ENCODE results near the gene OBP2A. TPM values are rescaled to one million over a fixed set of nuclear protein-coding genes. Genes with fewer than 3 reads are reported as not detected.

The OBP2A gene
- polyA plus RNA-seq, 1 experiment = not detected

GRCh38 chr9:135579889-135580660 is 34.1 kb downstream of the OBP2A start:
- Histone ChIP-seq H3K27ac (ENCODE audit: low read depth, low read length) (no peak overlapping the region), H3K9me3 (ENCODE audit: control insufficient read depth, insufficient read depth, low read length) (peaks cover 22% of the 10 kb centered on the region; the same call in 1 of the 2 replicates), H3K27me3 (ENCODE audit: control insufficient read depth, insufficient read depth, low read length) (no peaks in the 10 kb centered on the region), H3K4me3 (ENCODE audit: low read depth, low read length) (no peak overlapping the region)
- ChIA-PET POLR2A (no interaction called here), CTCF (no interaction called here)
- no peak for TF ChIP-seq CTCF (IDR thresholded peaks at IDR 0.05; ENCODE audit: low read depth, low read length)
- DNase-seq (ENCODE audit: low read depth, low spot score) = no peak

- DNase-seq (ENCODE audit: low read depth, low spot score) = no peak
- TF ChIP-seq CTCF (IDR thresholded peaks at IDR 0.05; ENCODE audit: low read depth, low read length) = no peak
- H3K27me3 ChIP-seq (ENCODE audit: control insufficient read depth, insufficient read depth, low read length) = no peaks in the 10 kb centered on the region
- peaks cover 19% of the 10 kb centered on the region; the same call in 1 of the 2 replicates for H3K9me3 ChIP-seq (ENCODE audit: control insufficient read depth, insufficient read depth, low read length)
- no peak overlapping the region for H3K27ac ChIP-seq (ENCODE audit: low read depth, low read length)
- H3K4me3 ChIP-seq (ENCODE audit: low read depth, low read length) = no peak overlapping the region
- CTCF ChIA-PET = no interaction called here
- POLR2A ChIA-PET = no interaction called here
Measured at GRCh38 chr9:135580664-135581380, 34.9 kb downstream of the OBP2A start.

GRCh38 chr9:135581636-135582426 is 35.9 kb downstream of the OBP2A start:
- ChIA-PET CTCF (no interaction called here), POLR2A (no interaction called here)
- H3K4me3 ChIP-seq (ENCODE audit: low read depth, low read length) = no peak overlapping the region
- DNase-seq (ENCODE audit: low read depth, low spot score) = no peak
- peaks cover 12% of the 10 kb centered on the region; the same call in 1 of the 2 replicates for H3K9me3 ChIP-seq (ENCODE audit: control insufficient read depth, insufficient read depth, low read length)
- no peak for TF ChIP-seq CTCF (IDR thresholded peaks at IDR 0.05; ENCODE audit: low read depth, low read length)
- no peak overlapping the region for H3K27ac ChIP-seq (ENCODE audit: low read depth, low read length)
- no peaks in the 10 kb centered on the region for H3K27me3 ChIP-seq (ENCODE audit: control insufficient read depth, insufficient read depth, low read length)

GRCh38 chr9:135582541-135582940 is 36.6 kb downstream of the OBP2A start:
- no peak overlapping the region for H3K27ac ChIP-seq (ENCODE audit: low read depth, low read length)
- DNase-seq (ENCODE audit: low read depth, low spot score) = no peak
- no peaks in the 10 kb centered on the region for H3K27me3 ChIP-seq (ENCODE audit: control insufficient read depth, insufficient read depth, low read length)
- POLR2A ChIA-PET = no interaction called here
- H3K4me3 ChIP-seq (ENCODE audit: low read depth, low read length) = no peak overlapping the region
- H3K9me3 ChIP-seq (ENCODE audit: control insufficient read depth, insufficient read depth, low read length) = peaks cover 12% of the 10 kb centered on the region; the same call in 1 of the 2 replicates
- no peak for TF ChIP-seq CTCF (IDR thresholded peaks at IDR 0.05; ENCODE audit: low read depth, low read length)
- CTCF ChIA-PET = no interaction called here

Data from AG04450 (cell line).